GM12801 (cell line): ENCODE measurements around the gene TMEM266.

Experiments used
- TF ChIP-seq, protein P1 (sequence below): IDR thresholded peaks from one replicate; pipeline ENCODE4 v1.5.1; 2011; ENCODE audit warnings: control low read depth; ENCODE audit not compliant: insufficient read length; ENCODE audit errors: extremely low read depth

TMEM266 gene

DNA sequence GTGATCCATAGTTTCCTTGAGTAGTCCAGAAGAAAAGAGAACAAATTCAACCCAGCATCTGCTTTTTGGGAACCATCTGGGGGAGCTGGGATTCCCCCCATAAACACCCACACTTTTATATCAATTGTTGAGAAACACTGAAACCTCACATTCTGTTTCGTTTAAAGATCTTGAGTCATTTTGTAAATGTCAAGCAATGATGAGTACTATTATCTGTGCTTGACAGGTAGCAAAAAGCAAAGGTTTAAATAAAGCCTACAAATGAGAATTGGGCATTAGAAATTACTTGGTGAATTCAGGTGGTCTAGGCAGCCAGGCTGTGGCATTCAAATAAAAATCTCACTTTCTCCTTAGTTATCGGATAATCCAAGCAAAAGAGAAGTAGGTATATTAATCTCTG lies 75.7 kb downstream of the TMEM266 start:
- TF ChIP-seq, protein P1, sequence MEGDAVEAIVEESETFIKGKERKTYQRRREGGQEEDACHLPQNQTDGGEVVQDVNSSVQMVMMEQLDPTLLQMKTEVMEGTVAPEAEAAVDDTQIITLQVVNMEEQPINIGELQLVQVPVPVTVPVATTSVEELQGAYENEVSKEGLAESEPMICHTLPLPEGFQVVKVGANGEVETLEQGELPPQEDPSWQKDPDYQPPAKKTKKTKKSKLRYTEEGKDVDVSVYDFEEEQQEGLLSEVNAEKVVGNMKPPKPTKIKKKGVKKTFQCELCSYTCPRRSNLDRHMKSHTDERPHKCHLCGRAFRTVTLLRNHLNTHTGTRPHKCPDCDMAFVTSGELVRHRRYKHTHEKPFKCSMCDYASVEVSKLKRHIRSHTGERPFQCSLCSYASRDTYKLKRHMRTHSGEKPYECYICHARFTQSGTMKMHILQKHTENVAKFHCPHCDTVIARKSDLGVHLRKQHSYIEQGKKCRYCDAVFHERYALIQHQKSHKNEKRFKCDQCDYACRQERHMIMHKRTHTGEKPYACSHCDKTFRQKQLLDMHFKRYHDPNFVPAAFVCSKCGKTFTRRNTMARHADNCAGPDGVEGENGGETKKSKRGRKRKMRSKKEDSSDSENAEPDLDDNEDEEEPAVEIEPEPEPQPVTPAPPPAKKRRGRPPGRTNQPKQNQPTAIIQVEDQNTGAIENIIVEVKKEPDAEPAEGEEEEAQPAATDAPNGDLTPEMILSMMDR, result no peak

DNA sequence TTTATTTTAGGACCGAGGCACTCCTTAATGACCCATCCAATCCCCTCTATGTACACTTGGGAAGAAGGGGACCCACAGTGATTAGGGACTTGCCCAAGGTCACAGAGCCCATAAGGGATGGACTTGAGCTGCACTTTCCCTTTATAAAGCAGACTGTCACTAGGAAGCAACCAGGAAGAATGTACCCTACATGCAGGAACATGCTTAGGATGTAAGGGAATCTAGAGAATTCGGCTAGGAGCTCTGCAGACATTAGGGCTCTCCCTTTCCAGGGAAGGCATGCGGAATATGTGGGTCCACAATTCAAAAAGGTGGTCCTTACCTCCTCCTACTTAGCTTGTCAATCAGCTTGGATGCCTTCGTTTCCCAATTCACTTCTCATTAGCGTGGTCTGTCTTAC lies 78.7 kb downstream of the TMEM266 start:
- TF ChIP-seq, protein P1, result no peak

DNA sequence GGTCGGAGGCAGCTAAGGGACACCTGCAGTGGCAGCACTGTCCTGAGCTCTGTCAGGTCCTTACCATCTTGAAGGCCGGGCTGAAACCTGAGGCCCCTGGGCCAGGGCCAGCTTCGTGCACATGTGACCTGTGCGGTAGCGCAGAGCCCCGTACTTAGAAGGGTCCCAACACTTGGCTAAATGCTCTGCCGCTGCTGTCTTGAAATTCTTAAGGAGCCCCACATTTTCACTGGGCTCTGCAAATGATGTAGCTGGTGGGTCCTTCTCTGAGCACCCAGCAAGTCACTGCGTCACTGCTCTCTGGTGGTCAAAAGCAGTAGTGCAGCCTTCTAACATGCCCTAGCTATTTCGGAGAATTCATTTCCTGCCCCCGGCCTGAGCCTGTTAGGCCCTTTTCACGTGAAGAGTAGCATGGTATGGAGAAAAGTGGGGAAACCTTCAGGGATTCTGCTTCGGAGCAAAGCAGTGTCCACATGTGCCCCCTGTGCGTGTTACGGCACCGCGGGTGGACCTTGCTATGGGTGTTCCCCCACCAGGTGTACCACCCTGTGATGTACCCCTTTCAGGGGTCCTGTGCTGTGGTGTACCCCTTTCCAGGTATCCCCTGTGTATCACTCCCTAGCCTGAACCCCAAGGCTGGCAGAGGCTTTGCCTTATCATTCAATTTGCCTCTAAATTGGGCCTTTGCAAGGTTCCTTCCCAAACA lies 79.7 kb downstream of the TMEM266 start:
- TF ChIP-seq, protein P1, result peak; percentile 21

DNA sequence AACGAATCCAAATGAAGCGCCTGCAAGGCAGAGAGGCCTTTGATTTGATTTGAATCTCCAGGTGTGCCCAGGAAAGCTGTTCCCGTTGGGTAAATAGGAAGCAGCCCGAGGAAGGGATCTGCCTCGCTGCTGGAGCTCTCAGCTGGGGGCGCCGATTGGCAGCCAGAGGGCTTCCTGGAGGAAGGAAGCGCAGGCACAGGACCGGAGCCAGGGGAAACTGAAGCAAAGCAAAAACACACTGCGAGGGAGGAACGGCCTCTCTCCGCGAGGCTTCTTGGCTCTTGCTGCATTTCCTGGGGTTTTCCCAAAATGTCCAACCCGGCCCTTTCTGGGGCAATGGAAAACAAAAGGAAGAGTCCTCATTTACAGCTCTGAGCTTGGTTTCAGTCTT lies 80.3 kb downstream of the TMEM266 start:
- TF ChIP-seq, protein P1, result no peak

DNA sequence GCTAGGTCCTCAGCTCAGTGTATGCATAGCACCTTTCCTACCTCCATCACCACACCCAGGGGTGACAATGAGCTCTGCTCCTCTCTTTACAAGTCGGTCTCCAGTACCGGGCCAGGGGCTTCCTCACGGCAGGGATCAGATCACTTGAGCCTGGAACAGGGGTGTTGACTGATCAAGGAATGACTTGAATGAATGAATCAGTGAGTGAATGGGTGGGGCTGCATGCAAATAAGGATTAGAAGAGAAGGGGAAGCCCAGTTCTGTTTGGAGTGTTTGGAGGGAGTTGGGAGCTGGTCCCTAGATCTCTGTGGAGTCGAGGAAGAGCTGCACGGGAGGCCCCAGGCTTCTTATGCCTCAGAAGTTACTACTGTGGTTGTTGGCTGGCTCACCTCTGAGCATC lies 87.0 kb downstream of the TMEM266 start:
- TF ChIP-seq, protein P1, result no peak

DNA sequence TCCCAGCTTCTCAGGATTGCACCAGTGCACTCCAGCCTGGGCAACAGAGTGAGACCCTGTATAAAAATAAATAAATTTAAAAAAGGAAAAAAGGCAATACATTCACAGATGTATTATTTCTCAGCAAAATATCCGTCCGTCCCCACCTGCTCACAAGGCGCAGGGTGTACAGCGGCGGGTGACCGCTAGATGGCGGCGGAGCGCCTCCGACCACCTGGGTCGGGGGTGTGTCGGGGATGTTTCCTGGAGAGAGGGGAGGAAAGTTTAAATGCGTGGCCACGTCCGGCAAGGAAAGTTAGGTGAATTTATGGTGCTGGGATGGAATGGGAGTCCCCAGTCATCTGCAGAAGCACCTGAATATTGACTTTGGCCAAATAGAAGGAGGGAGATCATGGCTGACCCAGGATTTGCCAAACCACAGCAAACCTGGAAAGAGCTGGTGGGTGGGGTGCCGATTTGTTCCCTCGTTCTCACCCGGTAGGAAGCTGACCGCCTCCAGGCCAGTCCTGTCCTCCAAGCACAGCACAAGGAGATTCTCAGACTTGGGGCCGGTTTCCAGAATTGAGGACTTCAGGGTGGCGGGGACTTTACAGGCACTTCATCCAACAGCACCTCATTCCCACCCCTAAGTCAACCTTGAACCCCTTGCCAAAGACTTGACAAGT lies 88.3 kb downstream of the TMEM266 start:
- TF ChIP-seq, protein P1, result peak; percentile 96

DNA sequence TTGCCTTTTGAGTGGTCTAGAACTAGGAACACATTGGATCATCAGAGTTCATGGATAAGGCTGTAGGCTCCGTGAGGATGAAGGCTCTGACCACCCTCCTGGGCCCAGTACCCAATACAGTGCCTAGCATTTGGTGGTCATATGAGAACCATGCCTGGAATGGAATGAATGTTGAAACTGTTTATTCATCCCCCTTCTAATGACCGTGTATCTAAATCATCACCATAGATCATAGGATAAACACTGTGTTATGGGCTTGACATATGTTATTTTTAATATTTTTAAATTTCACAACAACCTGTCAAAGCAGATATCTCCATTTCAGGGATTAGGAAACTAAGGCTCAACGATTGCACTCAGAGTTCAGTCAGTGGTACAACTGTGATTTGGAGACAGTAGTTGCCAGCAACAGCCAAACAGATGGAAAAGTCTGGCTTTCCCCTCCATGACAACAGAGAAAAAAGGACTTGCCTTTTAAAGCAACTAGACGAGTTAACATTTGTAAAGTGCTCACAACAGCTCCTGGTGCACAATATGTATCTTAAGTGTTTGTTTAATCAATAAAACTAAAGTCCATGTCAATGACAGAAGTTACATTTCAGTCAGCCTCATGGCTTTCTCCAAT lies 89.6 kb downstream of the TMEM266 start:
- TF ChIP-seq, protein P1, result no peak
